Measurements from ENCODE around the gene VPS51. TPM values are rescaled to one million over a fixed set of nuclear protein-coding genes. Genes with fewer than 3 reads are reported as not detected.

The VPS51 gene
- total and polyA plus RNA-seq, 10 of the 15 experiments (the other 5 are each of a cell fraction or from before 2014, with no cell fraction given), result 1.5 to 279 (median 53.2) TPM

- TF ChIP-seq SMAD5 (IDR thresholded peaks at IDR 0.05; ENCODE audit: low read depth) (peak; percentile 92), ZSCAN29 (IDR thresholded peaks at IDR 0.05) (no peak), CHD1 (IDR thresholded peaks at IDR 0.05; ENCODE audit: low read depth, low read length) (no peak), MTA2 (IDR thresholded peaks at IDR 0.05; ENCODE audit: low read depth) (no peak), HDAC6 (IDR thresholded peaks at IDR 0.05; ENCODE audit: unreplicated experiment) (no peak), STAT1 (conservative IDR thresholded peaks at IDR 0.05) (0 out of 2 replicates have a peak, but pooled peaks have one; percentile 4), CEBPB (IDR thresholded peaks at IDR 0.05; ENCODE audit: borderline replicate concordance in 1 of 2, low read depth in 2 of 2, low read length in 2 of 2) (no peak), CTCF (IDR thresholded peaks at IDR 0.05 in 2 of 3, conservative IDR thresholded peaks at IDR 0.05 in 1 of 3; ENCODE audit: control insufficient read depth in 2 of 3, extremely low read depth in 1 of 3, insufficient read depth in 1 of 3, low read depth in 3 of 3, low read length in 3 of 3) (no peak), NKRF (conservative IDR thresholded peaks at IDR 0.05) (peak; percentile 47), TCF7 (IDR thresholded peaks at IDR 0.05; ENCODE audit: borderline replicate concordance) (no peak), SMAD1 (IDR thresholded peaks at IDR 0.05; ENCODE audit: low read depth, partially characterized antibody) (no peak), SUPT20H (IDR thresholded peaks at IDR 0.05; ENCODE audit: borderline replicate concordance, control insufficient read depth, low read depth, low read length) (no peak), ZBTB33 (IDR thresholded peaks at IDR 0.05) (no peak), GABPA (IDR thresholded peaks at IDR 0.05; ENCODE audit: low read depth) (no peak), E2F8 (IDR thresholded peaks at IDR 0.05; ENCODE audit: low read depth, partially characterized antibody) (no peak), ELK1 (IDR thresholded peaks at IDR 0.05; ENCODE audit: low read depth, low read length) (no peak; the same call in 1 of the 2 replicates), RELA (IDR thresholded peaks at IDR 0.05; ENCODE audit: borderline replicate concordance, partially characterized antibody) (peak; percentile 39), TARDBP (IDR thresholded peaks at IDR 0.05; ENCODE audit: borderline replicate concordance) (no peak; the same call in 1 of the 2 replicates)
Observed at GRCh38 chr11:65121865-65122696, 26.1 kb downstream of the VPS51 start, which contains the start of the genes FAU and MRPL49 (continued).

Data from GM12878 (cell line).